Keratinocyte (primary cell): ENCODE measurements around the gene CALHM6. TPM values are rescaled to one million over a fixed set of nuclear protein-coding genes. Genes with fewer than 3 reads are reported as not detected.

Experiments
- DNase-seq: peaks from one replicate; pipeline ENCODE4 v3.0.0-alpha.2; 2011; ENCODE audit warnings: low read depth, missing footprints, low spot score
- FAIRE-seq: peaks from 2 replicates; lab custom pipeline; 2011; peaks lifted over from hg19 to GRCh38; lab: Jason Lieb, UNC
- H2AFZ ChIP-seq: 2 replicates; pipeline ENCODE4 v1.6.0; 2012; ENCODE audit warnings: low read length, control low read depth, inconsistent platforms; ENCODE audit not compliant: control insufficient read depth
- H3K27ac ChIP-seq: 2 replicates; pipeline ENCODE4 v1.5.1; 2011; ENCODE audit warnings: low read length; ENCODE audit not compliant: control insufficient read depth, insufficient read depth
- H3K27me3 ChIP-seq: 3 replicates; pipeline ENCODE4 v1.6.0; 2011; ENCODE audit warnings: low read length; ENCODE audit not compliant: control insufficient read depth, insufficient read depth; ENCODE audit errors: extremely low read depth
- H3K36me3 ChIP-seq, 2 experiments: 2 replicates in 1 of 2; 3 replicates in 1 of 2; pipeline ENCODE4 v1.5.1; 2011; ENCODE audit warnings: low read length in 2 of 2, mild to moderate bottlenecking in 1 of 2; ENCODE audit not compliant: control insufficient read depth in 2 of 2, insufficient read depth in 2 of 2; ENCODE audit errors: extremely low read depth in 1 of 2
- H3K4me1 ChIP-seq: 3 replicates; pipeline ENCODE4 v1.5.1; 2011; ENCODE audit warnings: low read length; ENCODE audit not compliant: control insufficient read depth, insufficient read depth; ENCODE audit errors: extremely low read depth
- H3K4me2 ChIP-seq: 3 replicates; pipeline ENCODE4 v1.6.0; 2011; ENCODE audit warnings: low read depth, low read length; ENCODE audit not compliant: control insufficient read depth, insufficient read depth; ENCODE audit errors: extremely low read depth
- H3K4me3 ChIP-seq, 3 experiments: fragments of 200-600 bp in 1 of 3; sonication (generic) in 1 of 3; 2 replicates in 2 of 3; 3 replicates in 1 of 3; pipeline ENCODE4 v1.5.1; 2011 to 2016; ENCODE audit warnings: low read length in 3 of 3, mild to moderate bottlenecking in 3 of 3, control low read depth in 2 of 3, inconsistent platforms in 1 of 3, low read depth in 1 of 3, mixed read lengths in 1 of 3, mixed run types in 1 of 3, moderate library complexity in 1 of 3; ENCODE audit not compliant: control insufficient read depth in 2 of 3, insufficient read depth in 2 of 3; ENCODE audit errors: extremely low read depth in 1 of 3
- H3K79me2 ChIP-seq: 2 replicates; pipeline ENCODE4 v1.6.0; 2012; ENCODE audit warnings: low read length; ENCODE audit not compliant: control insufficient read depth, insufficient read depth
- H3K9ac ChIP-seq: 3 replicates; pipeline ENCODE4 v1.6.0; 2011; ENCODE audit warnings: low read length; ENCODE audit not compliant: control insufficient read depth, insufficient read depth; ENCODE audit errors: extremely low read depth
- H3K9me1 ChIP-seq: 3 replicates; pipeline ENCODE4 v1.6.0; 2011; ENCODE audit warnings: low read length; ENCODE audit not compliant: control insufficient read depth, insufficient read depth; ENCODE audit errors: extremely low read depth
- H3K9me3 ChIP-seq: 2 replicates; pipeline ENCODE4 v1.5.1; 2012; ENCODE audit warnings: low read depth, low read length; ENCODE audit not compliant: control insufficient read depth
- H4K20me1 ChIP-seq: 3 replicates; pipeline ENCODE4 v1.6.0; 2011; ENCODE audit warnings: low read length; ENCODE audit not compliant: control insufficient read depth, insufficient read depth; ENCODE audit errors: extremely low read depth
- CTCF ChIP-seq, 3 experiments: IDR thresholded peaks in 1 of 3; conservative IDR thresholded peaks in 1 of 3; optimal IDR thresholded peaks in 1 of 3; 2 replicates in 2 of 3; 3 replicates in 1 of 3; pipeline versions ENCODE3 to v1.5.1; 2011; ENCODE audit warnings: low read length in 3 of 3, mild to moderate bottlenecking in 3 of 3, moderate library complexity in 2 of 3, control low read depth in 1 of 3, inconsistent platforms in 1 of 3; ENCODE audit not compliant: insufficient read depth in 2 of 3; ENCODE audit errors: extremely low read depth in 1 of 3
- EZH2 ChIP-seq: IDR thresholded peaks from one replicate; pipeline ENCODE4 v1.6.1; 2012; ENCODE audit warnings: inconsistent platforms, mild to moderate bottlenecking, low read length, moderate library complexity
- dilution Hi-C: fragments of 300-500 bp; cut with MboI; formaldehyde crosslinking; loops from one replicate; pipeline ENCODE4 v1.7.0; 2020; ENCODE audit warnings: low sequenced_read_pairs; ENCODE audit not compliant: extremely low pct_ligation_motif_present
- polyA plus RNA-seq, 5 experiments: library from polyadenylated mRNA; depleted of rRNA in 3 of 5; stranded (reverse) in 3 of 5; stranded (forward) in 1 of 5; unstranded in 1 of 5; fragments of >200 nt; gene quantifications; 1 replicate in 1 of 5; 2 replicates in 3 of 5; 3 replicates in 1 of 5; pipeline versions ENCODE4 v1.2.1 to v1.2.3, GENCODE V29; 2011 to 2012; ENCODE audit warnings: missing spikeins in 2 of 5, low read depth in 1 of 5, low replicate concordance in 1 of 5

CALHM6 gene
- polyA plus RNA-seq, 1 donor (not counting 4 experiments of a cell fraction or from before 2014, with no cell fraction given): 0.47 TPM

GRCh38 chr6:116482780-116483179, 21.6 kb downstream of the CALHM6 start:
- Histone ChIP-seq H3K27ac (no peak overlapping the region), H4K20me1 (no peaks in the 10 kb centered on the region), H3K9ac (no peak overlapping the region), H3K4me2 (no peak overlapping the region), H3K79me2 (no peaks in the 10 kb centered on the region), H3K9me1 (no peaks in the 10 kb centered on the region), H3K9me3 (no peaks in the 10 kb centered on the region), H3K27me3 (peaks cover 4% of the 10 kb centered on the region), H3K4me1 (no peaks in the 10 kb centered on the region), H3K36me3 (no peaks in the 10 kb centered on the region), H3K4me3 (no peak overlapping the region), H2AFZ (no peak overlapping the region)
- TF ChIP-seq EZH2 (no peak), CTCF (optimal IDR thresholded peaks at IDR 0.05 in 1 of 3, IDR thresholded peaks at IDR 0.05 in 1 of 3, conservative IDR thresholded peaks at IDR 0.05 in 1 of 3; ENCODE audit: extremely low read depth in 1 of 3, insufficient read depth in 2 of 3, low read length in 3 of 3) (no peak)
- no peak for FAIRE-seq
- dilution Hi-C loops: no loop called here
- DNase-seq: no peak

- H3K9me3 ChIP-seq: no peaks in the 10 kb centered on the region
- peaks cover 4% of the 10 kb centered on the region for H3K27me3 ChIP-seq
- FAIRE-seq: no peak
- H3K4me2 ChIP-seq: no peak overlapping the region
- DNase-seq: no peak
- no peak for TF ChIP-seq CTCF (optimal IDR thresholded peaks at IDR 0.05 in 1 of 3, IDR thresholded peaks at IDR 0.05 in 1 of 3, conservative IDR thresholded peaks at IDR 0.05 in 1 of 3; ENCODE audit: extremely low read depth in 1 of 3, insufficient read depth in 2 of 3, low read length in 3 of 3)
- TF ChIP-seq EZH2: no peak
- H3K36me3 ChIP-seq: no peaks in the 10 kb centered on the region
- dilution Hi-C loops: no loop called here
- no peak overlapping the region for H3K27ac ChIP-seq
- H3K4me3 ChIP-seq: no peak overlapping the region
- no peaks in the 10 kb centered on the region for H3K4me1 ChIP-seq
- H4K20me1 ChIP-seq: no peaks in the 10 kb centered on the region
- H3K9ac ChIP-seq: no peak overlapping the region
- H3K9me1 ChIP-seq: no peaks in the 10 kb centered on the region
- no peak overlapping the region for H2AFZ ChIP-seq
- no peaks in the 10 kb centered on the region for H3K79me2 ChIP-seq
These were observed 22.4 kb downstream of the CALHM6 start for GRCh38 chr6:116483616-116484015.
